HTERT RPE-1 (cell line): ENCODE data around the gene AGBL5.
"Not testable (repeated sequence)": the region's sequence is repeated elsewhere in the genome, so short reads cannot be mapped to it uniquely, and the experiment has no call there.

Experiments used
- in situ Hi-C: fragments of 300-500 bp; cut with MboI; formaldehyde crosslinking; loops from 4 replicates; pipeline ENCODE4 v1.14.3; 2020; ENCODE audit warnings: low sequenced_read_pairs

AGBL5 gene

GRCh38 chr2:27115519-27115918 lies 64.1 kb downstream of the AGBL5 start:
- in situ Hi-C loops: no loop called here

- in situ Hi-C loops: no loop called here
Observed at GRCh38 chr2:27117995-27118524, 66.6 kb downstream of the AGBL5 start.

GRCh38 chr2:27118525-27119329 lies 67.3 kb downstream of the AGBL5 start, which contains the start of gene CGREF1:
Gene CGREF1, minus strand, starts transcription at chr2:27119128. Its CDS starts 14,762 bp downstream, at chr2:27104366.
- in situ Hi-C loops: no loop called here

GRCh38 chr2:27119330-27119670 lies 67.8 kb downstream of the AGBL5 start:
- in situ Hi-C loops: not testable (repeated sequence)
